HG03575 (cell line): ENCODE data around the gene BABAM1.
A peak's percentile ranks its signal among the peaks of the same experiment; 100 is the strongest.

Experiments
- ATAC-seq: cut with Tn5 transposase; IDR thresholded peaks from one replicate; pipeline ENCODE4 v1.9.1; 2021; ENCODE audit not compliant: unreplicated experiment, insufficient number of reproducible peaks, low FRiP score; ENCODE audit errors: extremely low read depth

The BABAM1 gene

DNA sequence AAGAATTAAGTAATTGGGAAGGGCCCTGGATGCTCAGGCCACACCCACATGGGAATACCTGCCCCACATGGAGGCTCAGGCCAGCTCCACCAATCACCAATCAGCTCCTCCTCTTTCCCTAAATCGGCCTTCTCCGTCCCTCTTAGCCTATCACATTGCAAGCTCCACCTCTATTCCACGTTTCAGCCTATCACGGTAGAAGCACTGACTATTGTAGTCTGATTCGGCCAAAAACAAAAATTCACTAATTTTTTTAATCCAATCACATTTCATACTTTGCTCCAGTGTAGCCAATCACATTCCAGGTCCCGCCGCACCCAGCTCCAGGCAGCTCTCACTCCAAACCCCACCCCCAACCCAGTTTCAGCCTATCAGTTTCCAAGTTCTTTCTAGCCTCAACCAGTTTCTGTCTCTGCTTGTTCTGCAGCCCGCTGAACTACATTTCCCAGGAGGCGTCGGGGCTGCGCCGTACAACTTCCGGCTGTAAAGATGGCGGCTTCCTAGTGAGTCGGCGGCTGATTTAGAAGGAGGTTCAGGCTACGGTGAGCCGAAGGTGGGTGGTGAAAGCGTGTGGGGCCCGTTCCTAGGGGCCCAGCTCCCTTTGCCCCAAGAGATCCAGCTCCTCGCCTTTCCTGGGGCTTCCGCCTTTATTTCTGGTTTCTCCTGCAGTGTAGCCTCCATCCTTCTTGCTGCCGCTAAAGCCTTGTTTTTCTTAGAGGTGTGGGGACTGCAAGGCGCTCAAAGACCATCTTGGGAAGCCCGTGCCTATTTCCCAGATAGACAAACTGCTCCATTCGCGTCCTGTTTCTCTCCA lies at the start of gene BABAM1:
Gene BABAM1 (plus strand): TSS at position 469 of the 814 bp plus-strand sequence. CDS start 1,364 bp downstream, outside the sequence.
- ATAC-seq: peak; percentile 83

DNA sequence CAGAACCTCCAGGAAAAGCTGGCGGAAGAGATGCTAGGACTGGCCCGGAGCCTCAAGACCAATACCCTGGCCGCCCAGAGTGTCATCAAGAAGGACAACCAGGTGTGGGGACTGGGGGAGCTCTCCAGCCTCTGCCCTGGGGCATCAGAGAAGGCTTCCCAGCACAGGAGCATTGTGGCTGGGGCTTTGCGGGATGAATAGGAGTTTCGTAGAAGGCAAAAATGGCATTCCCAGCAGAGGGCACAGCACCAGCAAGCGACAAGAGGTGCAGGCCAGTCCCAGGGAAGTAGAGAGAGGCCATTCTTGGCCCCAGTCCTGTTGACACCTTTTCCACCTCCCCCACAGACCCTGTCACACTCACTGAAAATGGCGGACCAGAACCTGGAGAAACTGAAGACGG lies 48.0 kb upstream of the BABAM1 start:
- ATAC-seq: no peak

DNA sequence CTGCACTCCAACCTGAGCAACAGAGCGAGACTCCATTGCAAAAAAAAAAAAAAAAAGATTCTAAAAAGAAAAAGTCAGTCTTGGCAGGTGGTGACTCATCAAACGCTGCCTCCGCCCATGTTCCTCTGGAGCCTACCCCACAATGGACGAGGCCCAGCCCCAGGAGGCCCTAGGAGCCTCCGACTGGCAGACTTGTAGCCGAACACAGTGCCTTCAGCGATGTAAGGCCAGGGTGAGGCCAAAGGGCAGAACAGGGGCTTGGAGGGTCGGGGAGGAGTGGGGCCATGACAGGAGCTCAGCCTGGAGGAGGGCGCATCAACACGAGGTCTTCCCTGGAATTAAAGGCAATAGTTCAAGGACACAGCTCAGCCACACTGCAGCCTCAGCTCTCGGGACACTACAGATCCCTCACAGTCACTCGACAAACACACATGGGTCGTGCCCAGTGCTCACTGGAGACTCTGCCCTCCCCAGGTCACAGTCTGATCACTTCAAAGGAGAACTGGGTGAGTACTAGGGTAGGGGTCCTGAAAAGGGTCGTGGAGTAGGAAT lies 47.0 kb upstream of the BABAM1 start:
- no peak for ATAC-seq

DNA sequence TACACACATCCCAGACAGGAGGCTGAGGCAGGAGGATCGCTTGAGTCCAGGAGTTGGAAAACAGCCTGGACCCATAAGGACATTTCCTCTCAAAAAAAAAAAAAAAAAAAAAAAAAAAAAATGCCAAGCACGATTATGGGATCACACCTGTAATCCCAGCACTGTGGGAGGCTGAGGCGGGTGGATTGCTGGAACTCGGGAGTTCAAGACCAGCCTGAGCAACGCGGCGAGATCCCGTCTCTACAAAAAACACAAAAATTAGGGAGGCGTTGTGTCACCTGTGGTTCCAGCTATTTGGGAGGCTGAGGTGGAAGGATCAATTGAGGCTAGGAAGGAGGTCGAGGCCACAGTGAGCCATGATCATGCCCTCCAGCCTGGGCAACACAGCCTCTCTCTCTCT lies 42.2 kb upstream of the BABAM1 start:
- ATAC-seq: no peak

DNA sequence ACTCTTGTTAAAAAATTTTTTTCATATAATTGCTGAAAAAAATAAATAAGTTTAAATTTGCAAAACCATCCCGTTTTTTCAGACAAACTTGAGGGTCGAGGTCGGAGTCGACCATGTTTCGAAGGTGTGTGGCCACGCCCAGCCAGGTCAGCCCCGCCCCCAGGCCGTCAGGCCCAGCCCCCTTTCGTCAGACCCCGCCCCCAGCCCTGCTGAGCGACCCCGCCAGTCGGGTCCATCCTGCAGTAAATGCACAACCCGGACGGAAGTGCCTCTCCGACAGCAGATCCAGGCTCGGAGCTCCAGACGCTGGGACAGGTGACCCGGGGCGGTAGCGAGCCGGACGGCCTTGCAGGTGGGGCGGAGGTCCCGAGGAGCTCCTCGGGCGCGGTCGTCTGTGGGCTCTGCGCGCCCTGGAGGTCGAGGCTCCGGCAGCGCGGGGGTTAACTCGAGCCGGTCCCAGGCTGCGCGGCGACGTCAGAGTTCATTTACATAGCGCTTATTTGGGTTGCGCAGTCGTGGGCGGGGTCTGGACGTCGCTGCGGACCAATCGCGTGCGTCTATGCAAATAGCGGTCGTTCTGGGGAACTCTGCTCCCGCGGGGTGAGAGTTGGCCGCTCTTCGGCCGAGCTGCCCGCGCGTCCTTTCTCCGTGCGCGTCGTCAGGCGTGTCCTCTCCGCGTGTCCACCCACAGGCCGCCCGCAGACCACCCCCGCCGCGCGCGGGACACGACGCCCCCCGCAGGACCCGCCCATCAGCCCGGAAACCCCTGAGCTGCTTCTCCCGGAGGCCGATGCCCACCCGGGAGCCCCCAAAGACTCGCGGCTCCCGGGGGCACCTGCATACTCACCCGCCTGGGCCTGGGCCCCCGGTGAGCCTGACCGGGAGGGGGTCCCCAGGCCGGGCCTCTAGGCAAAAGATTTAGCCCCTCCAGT lies 41.0 kb upstream of the BABAM1 start, which contains the start of gene OCEL1:
Gene OCEL1 (plus strand): TSS at position 225 of the 932 bp plus-strand sequence. CDS start 22 bp downstream, at position 247.
- ATAC-seq: no peak

DNA sequence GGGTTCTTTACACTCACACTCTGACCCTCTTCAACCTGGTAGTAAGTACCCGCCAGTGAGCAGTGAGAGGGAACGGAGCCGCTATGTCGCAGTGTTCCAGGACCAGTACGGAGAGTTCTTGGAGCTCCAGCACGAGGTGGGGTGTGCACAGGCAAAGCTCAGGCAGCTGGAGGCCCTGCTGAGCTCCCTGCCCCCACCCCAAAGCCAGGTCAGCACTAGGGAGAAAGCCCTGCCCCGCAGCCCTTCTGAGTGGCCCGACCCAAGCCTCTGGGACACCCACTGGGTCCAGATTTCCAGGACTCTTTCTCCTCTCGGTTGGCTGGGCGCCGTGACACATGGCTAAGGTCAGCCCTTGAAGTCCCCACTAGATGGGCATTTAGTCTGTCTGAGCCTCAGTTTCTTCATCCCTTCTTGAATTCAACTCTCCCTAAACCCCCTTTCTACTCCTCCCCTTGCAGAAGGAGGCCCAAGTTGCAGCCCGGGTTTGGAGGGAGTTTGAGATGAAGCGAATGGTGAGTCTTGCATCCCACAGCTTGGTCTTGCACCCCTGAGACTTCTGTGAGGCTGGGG lies 39.4 kb upstream of the BABAM1 start:
- no peak for ATAC-seq

DNA sequence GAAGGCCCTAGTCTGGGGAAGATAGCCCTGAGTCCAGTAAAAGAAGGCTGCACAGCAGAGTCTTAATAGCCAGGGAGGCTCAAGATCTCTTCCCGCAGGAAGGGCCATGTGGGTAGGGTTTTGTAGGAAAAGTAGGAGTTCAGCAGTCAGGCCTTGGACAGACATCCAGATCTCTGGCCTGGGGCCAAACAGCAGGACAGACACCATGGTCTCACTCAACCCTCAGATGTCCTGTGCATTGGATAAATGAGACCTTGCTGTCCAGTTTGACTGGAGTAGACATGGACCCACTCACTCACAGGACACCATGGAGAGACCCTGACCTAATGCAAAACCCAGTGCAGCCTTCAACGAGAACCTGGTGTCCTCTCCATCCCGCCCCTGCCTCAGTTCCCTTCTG lies 37.4 kb upstream of the BABAM1 start:
- ATAC-seq: no peak

DNA sequence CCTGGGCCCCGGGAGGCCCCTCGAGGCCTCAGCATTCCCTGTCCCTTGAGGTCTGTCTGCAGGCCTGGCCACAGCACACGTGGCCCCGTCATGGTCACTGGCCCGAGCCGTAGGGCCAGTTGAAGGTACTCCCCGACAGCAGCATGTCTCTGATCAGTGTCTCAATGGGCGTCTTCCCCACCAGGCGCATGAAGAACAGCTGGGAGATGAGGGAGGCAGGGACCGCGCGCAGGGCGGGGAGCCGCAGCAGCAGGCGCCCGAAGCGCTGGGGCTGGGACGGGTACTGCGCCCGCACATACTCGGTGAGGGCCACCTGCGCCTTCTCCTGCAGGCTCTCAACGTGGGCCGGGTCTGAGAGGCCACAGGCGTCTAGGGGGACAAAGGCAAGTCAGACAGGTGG lies 35.0 kb upstream of the BABAM1 start:
- no peak for ATAC-seq

DNA sequence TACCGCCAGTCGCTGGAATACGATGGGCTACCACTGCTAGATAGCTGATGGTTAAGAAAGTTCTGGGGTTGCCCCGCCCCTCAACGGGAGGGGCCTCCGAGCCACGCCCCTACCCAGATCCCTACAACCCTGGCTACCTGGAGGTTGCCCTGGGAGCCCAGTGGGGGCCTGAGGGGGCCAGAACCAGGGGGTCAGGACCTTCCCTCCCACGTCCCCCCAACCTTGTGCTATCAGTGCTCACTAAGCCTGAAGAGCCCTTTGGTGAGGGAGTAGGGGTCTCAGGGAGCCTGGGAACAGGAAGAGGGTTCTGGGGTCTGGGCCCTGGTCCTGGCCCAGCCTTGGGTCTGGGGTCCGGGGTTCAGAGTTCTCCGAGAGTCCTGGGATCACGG lies 32.3 kb upstream of the BABAM1 start:
- no peak for ATAC-seq

DNA sequence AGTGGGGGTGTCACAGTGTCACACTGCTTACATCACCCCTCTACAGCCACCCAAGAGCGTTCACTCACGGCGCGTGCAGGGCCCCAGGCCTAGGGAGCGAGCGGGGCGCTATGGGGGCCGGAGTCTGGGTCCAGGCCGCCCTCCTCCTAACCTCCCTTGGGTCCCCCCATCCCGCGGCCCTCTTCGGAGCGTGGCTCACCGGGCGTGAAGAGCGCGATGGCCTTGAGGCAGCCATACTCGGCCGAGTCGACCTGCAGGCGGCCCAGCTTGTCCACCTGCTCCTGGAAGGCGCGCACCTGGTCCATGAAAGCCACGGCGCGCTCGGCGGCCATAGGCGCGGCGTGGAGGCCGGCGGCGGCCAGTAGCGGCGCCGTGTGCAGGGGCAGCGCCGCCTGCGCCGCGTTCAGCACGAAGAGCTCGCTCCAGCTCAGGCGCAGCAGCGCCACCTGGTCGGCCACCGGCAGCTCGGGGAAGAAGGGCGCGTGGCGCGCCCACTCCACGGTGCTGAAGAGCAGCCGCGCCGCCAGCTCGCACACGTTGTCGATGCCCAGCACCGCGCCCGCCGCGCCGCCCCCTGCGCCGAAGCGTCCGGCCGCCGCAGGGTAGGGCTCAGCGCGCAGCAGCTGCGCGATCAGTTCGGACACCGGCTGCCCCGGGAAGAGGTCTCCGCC lies 31.8 kb upstream of the BABAM1 start:
- ATAC-seq: no peak

DNA sequence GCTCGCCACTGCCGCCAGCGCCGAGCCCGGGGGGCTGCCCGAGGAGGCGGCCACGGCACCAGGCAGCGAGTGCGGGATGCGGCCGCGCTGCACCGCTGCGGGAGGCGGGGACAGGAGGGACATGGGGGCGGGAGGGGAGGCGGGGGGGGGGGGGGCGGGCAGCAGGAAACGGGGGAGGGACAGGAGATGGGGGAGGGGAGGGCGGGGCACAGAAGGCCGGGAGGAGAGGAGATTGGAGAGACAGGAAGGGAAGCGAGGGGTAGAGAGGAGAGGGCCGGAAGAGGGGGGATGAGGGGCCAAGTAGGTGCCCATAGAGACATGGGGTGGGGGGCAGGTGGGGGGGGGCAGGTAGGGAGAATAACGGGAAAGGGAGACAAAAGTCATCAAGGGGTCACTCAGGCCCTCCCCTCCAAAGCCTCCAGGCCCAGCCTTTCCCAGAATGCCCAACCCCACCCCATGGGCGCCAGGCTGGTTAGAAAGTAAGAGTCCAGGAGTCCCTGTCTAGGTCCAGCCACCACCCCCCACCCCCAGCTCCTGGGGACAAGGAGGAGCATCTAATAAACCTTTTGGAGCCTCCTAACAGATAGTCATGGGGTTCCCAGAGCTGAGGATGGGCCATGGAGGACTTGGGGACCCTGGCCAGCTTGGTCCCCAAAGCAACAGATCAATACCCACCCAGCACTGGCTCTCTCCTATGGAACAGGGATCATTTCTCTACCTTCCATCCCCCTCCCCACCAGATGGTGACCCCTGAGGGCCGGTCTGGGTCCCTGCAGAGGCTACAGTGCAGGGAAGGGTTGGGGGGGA lies 31.1 kb upstream of the BABAM1 start:
- no peak for ATAC-seq

DNA sequence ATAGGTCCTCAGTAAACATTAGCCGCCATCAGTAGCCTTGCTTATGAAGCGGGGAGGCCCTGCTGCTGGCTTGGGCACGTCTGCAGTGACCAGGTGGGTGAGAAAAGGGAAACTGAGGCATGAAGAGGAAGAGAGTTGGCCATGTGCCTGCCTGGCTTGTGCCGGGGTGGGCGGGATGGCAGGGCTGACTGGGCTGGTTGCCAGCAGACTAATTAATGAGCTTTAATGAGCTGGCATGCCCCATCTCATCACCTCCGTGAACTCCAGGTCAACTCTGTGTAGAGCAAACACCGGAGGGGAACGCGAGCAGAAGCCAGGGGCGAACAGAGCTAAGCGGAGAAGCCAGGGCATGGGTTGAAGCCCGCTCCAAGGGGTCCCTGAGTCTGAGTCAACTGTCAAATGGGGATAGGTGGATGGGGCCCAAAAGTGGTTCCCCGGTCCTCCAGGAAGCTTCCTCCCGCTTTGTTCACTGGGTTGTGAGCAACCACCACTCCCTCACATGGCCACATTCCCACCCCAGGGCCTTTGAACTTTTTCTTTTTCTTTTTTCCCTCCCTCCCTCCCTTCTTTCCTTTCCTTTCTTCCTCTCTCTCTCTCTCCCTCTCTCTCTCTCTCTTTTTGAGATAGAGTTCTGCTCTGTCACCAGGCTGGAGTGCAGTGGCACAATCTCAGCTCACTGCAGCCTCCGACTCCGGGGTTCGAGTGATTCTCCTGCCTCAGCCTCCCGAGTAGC lies 30.3 kb upstream of the BABAM1 start:
- no peak for ATAC-seq

DNA sequence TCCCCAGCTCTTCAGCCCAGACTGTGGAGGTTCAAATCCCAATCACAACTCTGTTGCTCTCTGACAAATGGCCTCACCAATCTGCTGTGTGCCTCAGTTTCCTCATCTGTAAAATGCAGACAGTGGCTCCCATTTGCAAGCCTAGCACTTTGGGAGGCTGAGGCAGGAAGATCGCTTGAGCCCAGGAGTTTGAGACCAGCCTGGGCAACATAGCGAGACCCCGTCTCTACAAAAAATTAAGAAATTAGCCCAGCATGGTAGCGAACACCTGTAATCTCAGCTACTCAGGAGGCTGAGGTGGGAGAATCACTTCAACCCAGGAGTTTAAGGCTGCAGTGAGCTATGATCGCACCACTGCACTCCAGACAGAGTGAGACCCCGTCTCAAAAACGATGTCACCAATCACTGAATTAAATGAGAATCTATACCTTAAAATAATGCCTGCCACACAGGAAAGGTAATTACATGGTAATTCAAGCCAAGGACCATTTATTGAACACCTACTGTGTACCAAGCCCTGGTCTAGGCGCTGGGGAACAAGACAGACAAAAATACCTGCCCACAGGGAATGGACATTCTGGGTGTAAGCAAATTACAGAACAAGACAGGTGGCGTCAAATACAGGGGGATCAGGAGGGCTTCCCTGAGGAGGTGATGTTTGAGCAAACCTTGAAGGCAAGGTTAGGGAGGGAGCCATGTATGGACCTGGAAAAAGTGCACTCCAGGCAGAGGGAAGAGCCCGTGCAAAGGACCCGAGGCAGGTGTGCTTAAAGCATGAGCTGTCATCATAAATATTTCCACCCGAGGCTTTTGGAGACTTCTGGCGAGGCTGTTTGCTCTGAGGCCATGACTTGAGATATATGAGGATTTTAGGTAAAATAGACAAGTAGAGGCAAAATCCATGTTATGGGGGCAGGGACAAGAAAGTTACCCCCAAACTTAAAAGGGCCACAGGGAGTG lies 29.2 kb upstream of the BABAM1 start:
- no peak for ATAC-seq

DNA sequence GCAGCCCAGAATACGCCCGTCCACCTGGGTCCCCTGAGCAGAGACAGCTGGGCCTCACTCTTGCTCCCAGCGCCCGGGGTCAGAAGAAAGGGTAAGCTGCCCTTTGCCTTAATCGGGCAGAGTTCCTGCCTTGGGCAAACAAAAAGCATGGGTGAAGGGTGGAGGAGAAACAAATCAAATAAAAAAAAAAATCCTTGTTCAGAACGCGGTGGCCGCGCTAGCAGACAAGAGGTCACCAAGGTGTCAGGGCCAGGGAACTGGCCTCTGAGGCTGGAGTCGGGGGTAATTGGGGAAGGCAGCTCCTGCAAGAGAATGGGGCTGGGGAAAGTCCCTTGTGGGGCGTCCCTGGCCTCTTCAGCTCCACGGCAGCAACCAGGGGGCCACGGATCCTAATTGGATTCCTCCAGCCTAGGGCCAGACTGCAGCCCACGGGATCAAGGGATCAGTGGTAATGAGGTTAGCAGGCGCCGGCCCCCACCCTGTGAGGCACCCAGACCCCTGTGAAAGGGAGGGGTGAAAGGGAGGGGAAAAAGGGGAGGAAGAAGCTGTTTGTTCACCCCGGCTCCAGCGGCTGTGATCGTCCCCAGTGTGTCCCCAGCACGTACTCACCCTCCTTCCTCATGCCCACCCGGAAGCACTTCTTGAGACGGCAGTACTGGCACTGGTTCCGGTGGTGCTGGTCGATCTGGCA lies 27.0 kb upstream of the BABAM1 start:
- ATAC-seq: no peak

DNA sequence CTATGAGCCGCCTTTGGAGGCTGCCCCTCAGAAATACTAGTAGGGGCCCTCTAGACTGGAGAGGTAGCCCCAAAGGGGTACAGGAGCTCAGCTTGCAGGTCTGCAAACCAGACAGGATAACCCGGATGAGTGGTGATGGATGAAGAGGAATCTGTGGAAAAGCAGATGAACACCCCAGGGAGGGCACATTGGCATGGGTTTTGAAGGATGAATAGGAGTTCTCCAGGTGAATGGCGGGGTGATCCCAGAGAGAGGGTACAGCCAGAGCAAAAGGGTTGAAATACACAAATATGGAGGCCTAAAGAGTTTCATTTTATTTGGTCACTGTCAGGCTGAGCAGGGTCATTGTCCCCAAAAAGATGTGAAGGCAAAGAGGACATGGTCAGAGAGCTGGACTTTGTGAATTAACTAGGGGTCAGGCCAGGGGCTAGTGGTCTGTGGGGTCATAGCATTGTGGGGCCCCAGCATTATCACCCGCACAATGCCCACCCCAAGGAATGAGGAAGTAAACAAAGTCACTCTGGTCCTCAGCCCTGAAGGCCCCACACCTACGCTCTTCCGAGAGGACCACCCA lies 26.3 kb upstream of the BABAM1 start:
- no peak for ATAC-seq
